ENCODE data around the gene LHX4.
"Not testable (repeated sequence)": the region's sequence is repeated elsewhere in the genome, so short reads cannot be mapped to it uniquely, and the experiment has no call there.

The LHX4 gene

GRCh38 chr1:180197231-180197630 lies 32.8 kb upstream of the LHX4 start:
- no peak for DNase-seq (ENCODE audit: low spot score)

- no peak for DNase-seq (ENCODE audit: low spot score)
These were observed 31.9 kb upstream of the LHX4 start for GRCh38 chr1:180198196-180198595.

- DNase-seq (ENCODE audit: low spot score), result no peak
These were observed 31.5 kb upstream of the LHX4 start for GRCh38 chr1:180198611-180199010.

GRCh38 chr1:180199018-180199417 lies 31.0 kb upstream of the LHX4 start:
- no peak for DNase-seq (ENCODE audit: low spot score)

- no peak for DNase-seq (ENCODE audit: low spot score)
These were observed 28.4 kb upstream of the LHX4 start for GRCh38 chr1:180201451-180202200.

- DNase-seq (ENCODE audit: low spot score), result not testable (repeated sequence)
These were observed 27.5 kb upstream of the LHX4 start for GRCh38 chr1:180202588-180202987.

GRCh38 chr1:180204231-180204630 lies 25.8 kb upstream of the LHX4 start:
- DNase-seq (ENCODE audit: low spot score), result no peak

GRCh38 chr1:180206581-180206980 lies 23.5 kb upstream of the LHX4 start:
- no peak for DNase-seq (ENCODE audit: low spot score)

GRCh38 chr1:180208264-180208663 lies 21.8 kb upstream of the LHX4 start:
- no peak for DNase-seq (ENCODE audit: low spot score)

GRCh38 chr1:180210008-180210620 lies 19.9 kb upstream of the LHX4 start:
- DNase-seq (ENCODE audit: low spot score), result no peak

- DNase-seq (ENCODE audit: low spot score), result no peak
These were observed 18.8 kb upstream of the LHX4 start for GRCh38 chr1:180211156-180211859.

GRCh38 chr1:180211860-180212229 lies 18.2 kb upstream of the LHX4 start:
- no peak for DNase-seq (ENCODE audit: low spot score)

- no peak for DNase-seq (ENCODE audit: low spot score)
These were observed 16.5 kb upstream of the LHX4 start for GRCh38 chr1:180213401-180214170.

- no peak for DNase-seq (ENCODE audit: low spot score)
These were observed 14.0 kb upstream of the LHX4 start for GRCh38 chr1:180215856-180216625.

- no peak for DNase-seq (ENCODE audit: low spot score)
These were observed 13.1 kb upstream of the LHX4 start for GRCh38 chr1:180217006-180217405.

- no peak for DNase-seq (ENCODE audit: low spot score)
These were observed 11.0 kb upstream of the LHX4 start for GRCh38 chr1:180218806-180219765.

- DNase-seq (ENCODE audit: low spot score), result no peak
These were observed 10.3 kb upstream of the LHX4 start for GRCh38 chr1:180219776-180220175.

- DNase-seq (ENCODE audit: low spot score), result no peak
These were observed 8.6 kb upstream of the LHX4 start for GRCh38 chr1:180221462-180221861.

GRCh38 chr1:180224902-180225301 lies 5.2 kb upstream of the LHX4 start:
- no peak for DNase-seq (ENCODE audit: low spot score)

GRCh38 chr1:180225403-180225802 lies 4.7 kb upstream of the LHX4 start:
- no peak for DNase-seq (ENCODE audit: low spot score)
